Endothelial cell of umbilical vein (primary cell): Measurements from ENCODE around the gene TRERF1. TPM values are rescaled to one million over a fixed set of nuclear protein-coding genes. Genes with fewer than 3 reads are reported as not detected.

Source experiments
- BruUV-seq: library from RNA; stranded (reverse); fragments of 400-500 nt; replicated peaks from 2 replicates; lab custom pipeline; 2021; lab: Mats Ljungman, UMichigan
- CTCF ChIA-PET: fragments of 300-600, 350-600 bp; sonication (Branson Sonifier 250); formaldehyde crosslinking; loops from one replicate; lab custom pipeline; 2021; ENCODE audit warnings: antibody characterized with exemption, inconsistent platforms; lab: Charles Lee
- POLR2A ChIA-PET: fragments of 300-600, 350-600 bp; sonication (Branson Sonifier 250); formaldehyde crosslinking; loops from one replicate; lab custom pipeline; 2021; ENCODE audit warnings: antibody characterized with exemption, inconsistent platforms; lab: Charles Lee
- DNase-seq: peaks from one replicate; pipeline ENCODE4 v3.0.0-alpha.2; 2011; ENCODE audit warnings: low read depth, low spot score
- FAIRE-seq: peaks from 2 replicates; lab custom pipeline; 2011; peaks lifted over from hg19 to GRCh38; lab: Jason Lieb, UNC
- H2AFZ ChIP-seq: 2 replicates; pipeline ENCODE4 v1.6.0; 2012; ENCODE audit warnings: low read depth, low read length, control low read depth, inconsistent platforms
- H3K27ac ChIP-seq: 2 replicates; pipeline ENCODE4 v1.5.1; 2011; ENCODE audit warnings: low read depth, mild to moderate bottlenecking, control low read depth, low read length, moderate library complexity; ENCODE audit not compliant: insufficient read depth
- H3K27me3 ChIP-seq, 2 experiments: 2 replicates each; pipeline versions ENCODE4 v1.6.0 to v1.6.1; 2011; ENCODE audit warnings: low read length in 2 of 2, mixed read lengths in 1 of 2; ENCODE audit not compliant: control insufficient read depth in 2 of 2, insufficient read depth in 2 of 2
- H3K36me3 ChIP-seq, 2 experiments: 2 replicates in 1 of 2; 3 replicates in 1 of 2; pipeline ENCODE4 v1.5.1; 2011; ENCODE audit warnings: low read length in 2 of 2, mild to moderate bottlenecking in 1 of 2, moderate library complexity in 1 of 2; ENCODE audit not compliant: control insufficient read depth in 2 of 2, insufficient read depth in 2 of 2; ENCODE audit errors: extremely low read depth in 1 of 2
- H3K4me1 ChIP-seq: 3 replicates; pipeline ENCODE4 v1.5.1; 2011; ENCODE audit warnings: mild to moderate bottlenecking, low read length; ENCODE audit not compliant: control insufficient read depth, insufficient read depth; ENCODE audit errors: extremely low read depth
- H3K4me2 ChIP-seq: 2 replicates; pipeline ENCODE4 v1.6.1; 2011; ENCODE audit warnings: low read length, control low read depth, mixed read lengths; ENCODE audit not compliant: insufficient read depth
- H3K4me3 ChIP-seq, 3 experiments: fragments of 200-600 bp in 1 of 3; sonication (generic), shearing (Covaris generic) in 1 of 3; replicated peaks in 1 of 3; 2 replicates each; pipeline ENCODE4 v1.5.1; 2011 to 2016; ENCODE audit warnings: control low read depth in 3 of 3, low read length in 3 of 3, mild to moderate bottlenecking in 2 of 3, inconsistent platforms in 1 of 3, low read depth in 1 of 3, moderate library complexity in 1 of 3; ENCODE audit not compliant: insufficient read depth in 1 of 3
- H3K79me2 ChIP-seq: 2 replicates; pipeline ENCODE4 v1.6.0; 2012; ENCODE audit warnings: low read length, inconsistent platforms; ENCODE audit not compliant: control insufficient read depth, insufficient read depth
- H3K9ac ChIP-seq: replicated peaks from 2 replicates; pipeline ENCODE3; 2011; ENCODE audit warnings: low read length, control low read depth; ENCODE audit not compliant: insufficient read depth; ENCODE audit errors: extremely low read depth
- H3K9me1 ChIP-seq: replicated peaks from 3 replicates; pipeline ENCODE4 v1.6.0; 2011; ENCODE audit warnings: mild to moderate bottlenecking, low read length; ENCODE audit not compliant: control insufficient read depth, insufficient read depth; ENCODE audit errors: extremely low read depth
- H3K9me3 ChIP-seq: replicated peaks from 2 replicates; pipeline ENCODE4 v1.5.1; 2012; ENCODE audit warnings: low read length, inconsistent platforms; ENCODE audit not compliant: control insufficient read depth, insufficient read depth
- H4K20me1 ChIP-seq: replicated peaks from 2 replicates; pipeline ENCODE3; 2011; ENCODE audit warnings: mild to moderate bottlenecking, low read length; ENCODE audit not compliant: control insufficient read depth, insufficient read depth; ENCODE audit errors: extremely low read depth
- FOS ChIP-seq: IDR thresholded peaks from 2 replicates; pipeline ENCODE4 v1.6.1; 2011; ENCODE audit warnings: mild to moderate bottlenecking, low read length, moderate library complexity, borderline replicate concordance; ENCODE audit not compliant: insufficient read depth
- GATA2 ChIP-seq: IDR thresholded peaks from 2 replicates; pipeline ENCODE4 v1.7.0; 2011; ENCODE audit warnings: low read depth, mild to moderate bottlenecking, moderate library complexity, mixed read lengths, low read length; ENCODE audit not compliant: insufficient read length, insufficient read depth
- JUN ChIP-seq: IDR thresholded peaks from 2 replicates; pipeline ENCODE4 v1.6.1; 2011; ENCODE audit warnings: borderline replicate concordance, low read depth; ENCODE audit not compliant: insufficient read length, insufficient read depth
- POLR2A ChIP-seq: IDR thresholded peaks from 2 replicates; pipeline ENCODE4 v1.6.1; 2012; ENCODE audit warnings: low read depth, mild to moderate bottlenecking, control low read depth, low read length
- POLR2AphosphoS5 ChIP-seq: IDR thresholded peaks from 2 replicates; pipeline ENCODE4 v1.6.1; 2012; ENCODE audit warnings: low read depth, mild to moderate bottlenecking, control low read depth, low read length, moderate library complexity; ENCODE audit not compliant: insufficient read depth
- dilution Hi-C: fragments of 300-500 bp; cut with MboI; formaldehyde crosslinking; loops from one replicate; pipeline ENCODE4 v1.15.0; 2019; ENCODE audit warnings: low sequenced_read_pairs; ENCODE audit not compliant: extremely low pct_ligation_motif_present
- intact Hi-C: fragments of 100-400 bp; cut with micrococcal nuclease; formaldehyde crosslinking; loops from one replicate; pipeline ENCODE4 v1.10.0; 2022
- polyA plus RNA-seq, 4 experiments: library from polyadenylated mRNA; depleted of rRNA in 3 of 4; stranded (reverse) in 3 of 4; unstranded in 1 of 4; fragments of >200 nt; gene quantifications; 2 replicates each; pipeline versions ENCODE4 v1.2.1 to v1.2.3, GENCODE V29; 2011 to 2012; ENCODE audit warnings: missing spikeins in 1 of 4
- total RNA-seq: library from RNA; stranded (reverse); gene quantifications from 2 replicates; pipeline ENCODE4 v1.2.3, GENCODE V29; 2021

TRERF1 gene
- total and polyA plus RNA-seq, 2 donors (not counting 3 experiments of a cell fraction or from before 2014, with no cell fraction given) = 0.73 to 5.5 TPM

DNA sequence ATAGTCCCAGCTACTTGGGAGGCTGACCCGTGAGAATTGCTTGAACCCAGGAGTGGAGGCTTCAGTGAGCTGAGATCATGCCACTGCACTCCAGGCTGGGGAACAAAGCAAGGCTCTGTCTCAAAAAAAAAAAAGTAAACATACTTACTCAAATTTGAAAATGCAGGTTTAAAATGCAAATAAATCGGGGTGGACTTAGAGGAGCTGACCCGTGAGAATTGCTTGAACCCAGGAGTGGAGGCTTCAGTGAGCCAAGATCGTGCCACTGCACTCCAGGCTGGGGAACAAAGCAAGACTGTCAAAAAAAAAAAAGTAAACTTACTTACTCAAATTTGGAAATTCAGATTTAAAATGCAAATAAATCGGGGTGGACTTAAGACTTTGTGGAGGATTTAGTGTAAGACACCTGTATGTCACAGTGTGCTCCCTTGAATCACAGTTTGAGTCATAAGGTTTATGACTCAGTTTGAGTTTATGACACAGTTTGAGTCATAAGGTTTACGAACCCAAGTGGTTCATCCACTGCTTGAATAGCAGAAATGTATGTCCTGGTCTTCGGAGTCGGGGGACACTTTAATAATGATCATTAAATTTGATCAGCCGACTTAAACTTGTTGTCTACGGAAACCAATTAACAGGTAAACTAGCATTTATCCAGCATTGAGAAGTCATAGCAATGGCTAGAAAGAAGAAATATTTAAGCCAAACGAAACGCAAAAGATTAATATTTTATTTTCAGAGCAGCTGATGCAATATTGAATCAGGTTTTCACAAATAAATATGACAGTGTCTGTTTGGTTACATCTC is 227.3 kb downstream of the TRERF1 start:
- POLR2A ChIA-PET = interaction anchor here (0.7 kb wide), 1 partner anchor 174 kb away, joined by 3 read pairs; no protein-coding TSS in a partner anchor
- CTCF ChIA-PET = interaction anchor here (1.3 kb wide), 1 partner anchor 10 kb away, joined by 6 read pairs; no protein-coding TSS in a partner anchor
- intact Hi-C loops = no loop called here

DNA sequence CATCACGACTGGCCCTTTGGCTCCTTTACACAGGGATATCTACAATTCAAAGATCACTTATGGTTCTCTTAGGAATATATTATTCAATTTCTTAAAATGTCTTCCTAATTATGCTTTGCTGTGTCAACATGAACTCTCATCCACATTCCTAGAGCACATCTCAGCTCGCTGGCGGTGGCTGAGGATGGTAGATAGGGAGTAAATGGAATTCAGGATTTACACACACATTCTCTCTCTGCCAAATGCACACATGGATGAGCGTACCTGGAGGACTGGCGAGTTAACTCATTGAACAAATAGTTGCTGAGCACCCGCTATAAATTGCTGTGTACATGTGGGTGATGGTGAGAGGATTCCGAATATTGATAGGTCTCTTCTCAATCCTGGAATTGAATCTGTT is 229.3 kb downstream of the TRERF1 start:
- TF ChIP-seq JUN (no peak), GATA2 (no peak)
- FAIRE-seq (no peak), DNase-seq (no peak)
- H3K4me1 ChIP-seq = no peaks in the 10 kb centered on the region
- dilution Hi-C loops = no loop called here
- no peak overlapping the region for H3K27ac ChIP-seq
- no peak overlapping the region for H3K4me2 ChIP-seq
- no peaks in the 10 kb centered on the region for H3K9me1 ChIP-seq
- intact Hi-C loops = no loop called here
- H3K27me3 ChIP-seq = no peaks in the 10 kb centered on the region
- no peak overlapping the region for H3K9ac ChIP-seq
- no peaks in the 10 kb centered on the region for H3K36me3 ChIP-seq
- H2AFZ ChIP-seq = no peak overlapping the region
- BruUV-seq = no TSS peak
- no peaks in the 10 kb centered on the region for H4K20me1 ChIP-seq
- CTCF ChIA-PET = interaction anchor here (0.6 kb wide), 1 partner anchor 11 kb away, joined by 3 read pairs; no protein-coding TSS in a partner anchor
- no peaks in the 10 kb centered on the region for H3K9me3 ChIP-seq
- H3K79me2 ChIP-seq = peaks cover under 1% of the 10 kb centered on the region
- POLR2A ChIA-PET = no interaction called here
- H3K4me3 ChIP-seq = no peak overlapping the region

More for the DNA sequence above, 227.3 kb downstream of the TRERF1 start:
- dilution Hi-C loops = no loop called here
- Histone ChIP-seq H3K27me3 (no peaks in the 10 kb centered on the region), H3K79me2 (no peaks in the 10 kb centered on the region), H3K9ac (no peak overlapping the region), H2AFZ (no peak overlapping the region), H3K36me3 (no peaks in the 10 kb centered on the region), H3K27ac (no peak overlapping the region), H3K4me3 (no peak overlapping the region), H3K9me1 (no peaks in the 10 kb centered on the region), H4K20me1 (no peaks in the 10 kb centered on the region), H3K4me1 (peaks cover 4% of the 10 kb centered on the region), H3K9me3 (no peaks in the 10 kb centered on the region), H3K4me2 (no peak overlapping the region)
- TF ChIP-seq JUN = peak; percentile 62
- peak; percentile 30 for TF ChIP-seq POLR2AphosphoS5
- TF ChIP-seq FOS = peak; percentile 91
- TF ChIP-seq POLR2A = no peak
- BruUV-seq = no TSS peak
- DNase-seq = peak; percentile 46
- FAIRE-seq = no peak
